ENCODE data around the gene BPHL. TPM values are rescaled to one million over a fixed set of nuclear protein-coding genes. Genes with fewer than 3 reads are reported as not detected.

The BPHL gene
- total and polyA plus RNA-seq, 2 donors (not counting 1 experiment from before 2014, with no cell fraction given), result 10.3 to 14.3 TPM

DNA sequence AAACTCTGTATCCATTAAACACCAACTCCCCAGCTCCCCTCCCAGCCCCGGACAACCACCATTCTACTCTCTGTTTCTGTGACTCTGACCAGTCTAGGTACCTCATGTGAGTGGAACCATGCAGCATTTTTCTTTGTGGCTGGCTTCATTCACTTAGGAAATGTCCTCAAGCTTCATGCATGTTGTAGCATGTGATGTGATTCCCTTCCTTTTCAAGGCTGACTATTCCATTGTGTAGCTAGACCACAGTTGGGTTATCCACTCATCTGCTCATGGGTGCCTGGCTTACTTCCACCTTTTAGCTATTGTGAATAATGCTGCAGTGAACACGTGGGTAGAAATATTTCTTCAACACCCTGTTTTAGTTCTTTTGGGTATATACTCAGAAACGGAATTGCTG lies 8.8 kb upstream of the BPHL start:
- WGBS (ENCODE audit: insufficient coverage), result 100% methylated on average over 1 of the region's 3 CpGs
- no peak for TF ChIP-seq EZH2 (IDR thresholded peaks at IDR 0.05; ENCODE audit: borderline replicate concordance, insufficient read depth, low read depth, low read length, poor library complexity, severe bottlenecking)
- TF ChIP-seq, protein P1, sequence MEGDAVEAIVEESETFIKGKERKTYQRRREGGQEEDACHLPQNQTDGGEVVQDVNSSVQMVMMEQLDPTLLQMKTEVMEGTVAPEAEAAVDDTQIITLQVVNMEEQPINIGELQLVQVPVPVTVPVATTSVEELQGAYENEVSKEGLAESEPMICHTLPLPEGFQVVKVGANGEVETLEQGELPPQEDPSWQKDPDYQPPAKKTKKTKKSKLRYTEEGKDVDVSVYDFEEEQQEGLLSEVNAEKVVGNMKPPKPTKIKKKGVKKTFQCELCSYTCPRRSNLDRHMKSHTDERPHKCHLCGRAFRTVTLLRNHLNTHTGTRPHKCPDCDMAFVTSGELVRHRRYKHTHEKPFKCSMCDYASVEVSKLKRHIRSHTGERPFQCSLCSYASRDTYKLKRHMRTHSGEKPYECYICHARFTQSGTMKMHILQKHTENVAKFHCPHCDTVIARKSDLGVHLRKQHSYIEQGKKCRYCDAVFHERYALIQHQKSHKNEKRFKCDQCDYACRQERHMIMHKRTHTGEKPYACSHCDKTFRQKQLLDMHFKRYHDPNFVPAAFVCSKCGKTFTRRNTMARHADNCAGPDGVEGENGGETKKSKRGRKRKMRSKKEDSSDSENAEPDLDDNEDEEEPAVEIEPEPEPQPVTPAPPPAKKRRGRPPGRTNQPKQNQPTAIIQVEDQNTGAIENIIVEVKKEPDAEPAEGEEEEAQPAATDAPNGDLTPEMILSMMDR (IDR thresholded peaks at IDR 0.05), result no peak
- ChIA-PET CTCF (interaction anchor here (0.7 kb wide), 2 partner anchors 623 to 1086 kb away, joined by 3 to 4 read pairs; no protein-coding TSS in a partner anchor), POLR2A (no interaction called here)
- Histone ChIP-seq H3K9ac (ENCODE audit: low read length) (no peak overlapping the region), H3K4me2 (replicated peaks; ENCODE audit: low read depth, low read length, poor library complexity, severe bottlenecking) (no peak overlapping the region), H2AFZ (ENCODE audit: insufficient read depth, low read depth, low read length, poor library complexity, severe bottlenecking) (no peak overlapping the region), H3K4me3 (ENCODE audit: control extremely low read depth in 1 of 5, extremely low read depth in 1 of 5, insufficient read depth in 1 of 5, low read depth in 2 of 5, low read length in 4 of 5) (no peak overlapping the region), H3K79me2 (ENCODE audit: control insufficient read depth, insufficient read depth, low read length) (no peaks in the 10 kb centered on the region), H3K27me3 (replicated peaks in 1 of 4; ENCODE audit: control extremely low read depth in 1 of 4, control insufficient read depth in 3 of 4, insufficient read depth in 4 of 4, low read length in 3 of 4) (no peaks in the 10 kb centered on the region), H3K4me1 (ENCODE audit: control insufficient read depth in 2 of 2, insufficient read depth in 2 of 2, low read length in 2 of 2) (no peaks in the 10 kb centered on the region), H3K9me3 (ENCODE audit: control extremely low read depth in 1 of 3, control insufficient read depth in 2 of 3, insufficient read depth in 1 of 3, low read length in 2 of 3) (no peaks in the 10 kb centered on the region), H4K20me1 (ENCODE audit: control insufficient read depth, insufficient read depth, low read length, poor library complexity, severe bottlenecking) (peaks cover 3% of the 10 kb centered on the region), H3K36me3 (replicated peaks in 1 of 2; ENCODE audit: control extremely low read depth in 1 of 2, control insufficient read depth in 1 of 2, extremely low read depth in 1 of 2, insufficient read depth in 2 of 2, low read length in 1 of 2) (peaks cover 0 to 66% of the 10 kb centered on the region in 2 experiments), H3K27ac (ENCODE audit: low read length in 2 of 2) (no peak overlapping the region)
- H3K27me3 Mint-ChIP-seq, result no peaks in the 10 kb centered on the region
- no peak overlapping the region for H3K27ac Mint-ChIP-seq
- no peak overlapping the region for H3K4me3 Mint-ChIP-seq
- no peaks in the 10 kb centered on the region for H3K4me1 Mint-ChIP-seq
- DNase-seq (no peak), ATAC-seq (ENCODE audit: low read depth) (no peak)
- intact Hi-C loops (cut with micrococcal nuclease), result no loop called here
- H3K9me3 Mint-ChIP-seq (ENCODE audit: insufficient read depth), result no peaks in the 10 kb centered on the region

DNA sequence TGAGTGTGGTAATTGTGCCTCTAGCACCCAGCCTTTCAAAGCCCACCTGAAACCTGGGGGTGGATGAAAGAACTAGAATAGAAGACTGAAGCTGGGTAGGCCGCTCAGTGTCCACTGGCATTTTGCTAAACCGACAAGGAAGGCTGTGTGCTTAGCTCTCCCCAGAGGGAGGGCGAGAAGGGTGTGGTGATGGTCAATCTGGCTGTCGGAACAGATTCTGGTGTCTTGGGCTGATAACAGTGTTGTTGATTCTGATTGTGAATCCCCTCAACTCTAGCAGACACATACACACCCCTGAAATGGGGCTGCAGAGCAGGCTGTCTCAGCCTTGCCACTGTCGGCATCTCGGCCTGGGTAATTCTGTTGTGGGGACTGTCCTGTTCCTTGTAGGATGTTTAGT lies 4.1 kb upstream of the BPHL start:
- TF ChIP-seq EZH2 (IDR thresholded peaks at IDR 0.05; ENCODE audit: borderline replicate concordance, insufficient read depth, low read depth, low read length, poor library complexity, severe bottlenecking), result no peak
- TF ChIP-seq, protein P1 (IDR thresholded peaks at IDR 0.05), result no peak
- WGBS (ENCODE audit: insufficient coverage), result 100% methylated on average over 2 of the region's 6 CpGs
- intact Hi-C loops (cut with micrococcal nuclease), result no loop called here
- no peak overlapping the region for H3K27ac ChIP-seq (ENCODE audit: low read length in 2 of 2)
- peaks cover 0 to 43% of the 10 kb centered on the region in 2 experiments for H3K36me3 ChIP-seq (replicated peaks in 1 of 2; ENCODE audit: control extremely low read depth in 1 of 2, control insufficient read depth in 1 of 2, extremely low read depth in 1 of 2, insufficient read depth in 2 of 2, low read length in 1 of 2)
- no peak overlapping the region for H2AFZ ChIP-seq (ENCODE audit: insufficient read depth, low read depth, low read length, poor library complexity, severe bottlenecking)
- no peaks in the 10 kb centered on the region for H4K20me1 ChIP-seq (ENCODE audit: control insufficient read depth, insufficient read depth, low read length, poor library complexity, severe bottlenecking)
- Mint-ChIP-seq H3K4me1 (peaks cover 15% of the 10 kb centered on the region), H3K4me3 (no peak overlapping the region), H3K9me3 (ENCODE audit: insufficient read depth) (no peaks in the 10 kb centered on the region), H3K27me3 (no peaks in the 10 kb centered on the region), H3K27ac (no peak overlapping the region)
- H3K4me1 ChIP-seq (ENCODE audit: control insufficient read depth in 2 of 2, insufficient read depth in 2 of 2, low read length in 2 of 2), result peaks cover 10 to 11% of the 10 kb centered on the region in 2 donors
- H3K79me2 ChIP-seq (ENCODE audit: control insufficient read depth, insufficient read depth, low read length), result peaks cover 6% of the 10 kb centered on the region
- no peak overlapping the region for H3K4me2 ChIP-seq (replicated peaks; ENCODE audit: low read depth, low read length, poor library complexity, severe bottlenecking)
- DNase-seq, result no peak
- no peaks in the 10 kb centered on the region for H3K27me3 ChIP-seq (replicated peaks in 1 of 4; ENCODE audit: control extremely low read depth in 1 of 4, control insufficient read depth in 3 of 4, insufficient read depth in 4 of 4, low read length in 3 of 4)
- H3K9ac ChIP-seq (ENCODE audit: low read length), result no peak overlapping the region
- CTCF ChIA-PET, result no interaction called here
- ATAC-seq (ENCODE audit: low read depth), result no peak
- H3K9me3 ChIP-seq (ENCODE audit: control extremely low read depth in 1 of 3, control insufficient read depth in 2 of 3, insufficient read depth in 1 of 3, low read length in 2 of 3), result no peaks in the 10 kb centered on the region
- H3K4me3 ChIP-seq (ENCODE audit: control extremely low read depth in 1 of 5, extremely low read depth in 1 of 5, insufficient read depth in 1 of 5, low read depth in 2 of 5, low read length in 4 of 5), result no peak overlapping the region
- POLR2A ChIA-PET, result no interaction called here
